HepG2 (cell line): ENCODE results near the gene TMUB1. TPM values are rescaled to one million over a fixed set of nuclear protein-coding genes. Genes with fewer than 3 reads are reported as not detected.

Experiments used
- ATF4 ChIP-seq, 2 experiments: fragments of 450-650 bp in 1 of 2; sonication (generic) in 1 of 2; formaldehyde crosslinking; IDR thresholded peaks; 2 replicates each; pipeline versions ENCODE4 v1.5.0 to v1.8.0; 2020 to 2022; ENCODE audit warnings: mild to moderate bottlenecking in 1 of 2, missing genetic modification reagents in 1 of 2
- GZF1 ChIP-seq: sonication (generic); formaldehyde crosslinking; IDR thresholded peaks from 2 replicates; pipeline ENCODE4 v1.5.1; 2020; ENCODE audit warnings: mild to moderate bottlenecking, missing genetic modification reagents
- HDAC2 ChIP-seq: sonication (generic); formaldehyde crosslinking; IDR thresholded peaks from 2 replicates; pipeline ENCODE4 v1.4.0; 2020; ENCODE audit warnings: missing genetic modification reagents
- HHEX ChIP-seq: IDR thresholded peaks from 2 replicates; pipeline ENCODE4 v1.6.1; 2016; ENCODE audit warnings: control low read depth
- HNF1B ChIP-seq: sonication (generic); formaldehyde crosslinking; IDR thresholded peaks from 2 replicates; pipeline ENCODE4 v1.5.1; 2020; ENCODE audit warnings: mild to moderate bottlenecking, moderate library complexity, missing genetic modification reagents
- KDM5B ChIP-seq: sonication (generic); formaldehyde crosslinking; IDR thresholded peaks from 2 replicates; pipeline ENCODE4 v1.4.0; 2020; ENCODE audit warnings: missing genetic modification reagents, mild to moderate bottlenecking, borderline replicate concordance
- KLF13 ChIP-seq: sonication (generic); formaldehyde crosslinking; IDR thresholded peaks from 2 replicates; pipeline ENCODE4 v1.4.0; 2020; ENCODE audit warnings: mild to moderate bottlenecking, missing genetic modification reagents
- PRPF4 ChIP-seq: fragments of 200-400 bp; formaldehyde crosslinking; IDR thresholded peaks from 2 replicates; pipeline ENCODE4 v1.6.1; 2016; ENCODE audit warnings: low read length, low read depth; ENCODE audit not compliant: poor library complexity, severe bottlenecking
- RFX5 ChIP-seq: IDR thresholded peaks from 2 replicates; pipeline ENCODE4 v1.6.1; 2011; ENCODE audit warnings: low read depth, low read length, improper control_type of control experiment
- TBX3 ChIP-seq: fragments of 450-650 bp; IDR thresholded peaks from 2 replicates; pipeline ENCODE4 v1.6.1; 2017; ENCODE audit warnings: antibody characterized with exemption, mild to moderate bottlenecking, inconsistent platforms, borderline replicate concordance
- THYN1 ChIP-seq: sonication (generic); formaldehyde crosslinking; IDR thresholded peaks from 2 replicates; pipeline ENCODE4 v1.8.1; 2023; ENCODE audit warnings: low read depth, mild to moderate bottlenecking, moderate library complexity, missing genetic modification reagents, borderline replicate concordance
- ZFP62 ChIP-seq: sonication (generic); formaldehyde crosslinking; IDR thresholded peaks from 2 replicates; pipeline ENCODE4 v1.4.0; 2020; ENCODE audit warnings: missing genetic modification reagents
- ZNF574 ChIP-seq: sonication (generic); formaldehyde crosslinking; IDR thresholded peaks from 2 replicates; pipeline ENCODE4 v1.4.0; 2020; ENCODE audit warnings: missing genetic modification reagents
- ZNF687 ChIP-seq: sonication (generic); formaldehyde crosslinking; IDR thresholded peaks from 2 replicates; pipeline ENCODE4 v1.5.1; 2020; ENCODE audit warnings: mild to moderate bottlenecking, missing genetic modification reagents, moderate library complexity
- ZNF891 ChIP-seq: sonication (generic); formaldehyde crosslinking; IDR thresholded peaks from 2 replicates; pipeline ENCODE4 v1.5.0; 2020; ENCODE audit warnings: mild to moderate bottlenecking, missing genetic modification reagents
- polyA plus RNA-seq, 8 experiments: library from polyadenylated mRNA; depleted of rRNA in 3 of 8; stranded (reverse) in 7 of 8; unstranded in 1 of 8; fragments of >200 nt; fragmentation: Illumina TruSeq in 4 of 8; extraction: Trizol in 4 of 8; gene quantifications; 2 replicates each; pipeline versions ENCODE4 v1.2.1 to v1.2.3, GENCODE V29; 2011 to 2016; ENCODE audit warnings: low read depth in 4 of 8, missing spikeins in 1 of 8, mixed read lengths in 1 of 8; ENCODE audit not compliant: insufficient read depth in 1 of 8
- total RNA-seq, 5 experiments: library from RNA; depleted of rRNA; stranded (reverse); fragments of >200 nt; fragmentation: Illumina TruSeq; extraction: Trizol; gene quantifications; 2 replicates each; pipeline ENCODE4 v1.2.3, GENCODE V29; 2016; ENCODE audit warnings: low read depth in 1 of 5
- TF ChIP-seq, protein P1 (sequence below): sonication (generic); formaldehyde crosslinking; IDR thresholded peaks from 2 replicates; pipeline ENCODE4 v1.8.0; 2022; ENCODE audit warnings: mild to moderate bottlenecking, missing genetic modification reagents; ENCODE audit not compliant: insufficient replicate concordance

Gene TMUB1
- total and polyA plus RNA-seq, 2 of the 13 experiments (the other 11 are each of a cell fraction or from before 2014, with no cell fraction given), result 44.8 to 51.6 TPM

GRCh38 chr7:151060113-151060415 lies 23.2 kb downstream of the TMUB1 start (continued):
- TF ChIP-seq ATF4 (CRISPR knock-in tag; IDR thresholded peaks at IDR 0.05), result no peak
- TF ChIP-seq ZNF687 (CRISPR knock-in tag), result peak; percentile 25; the same call in 1 of the 2 replicates
- TF ChIP-seq ZNF574, result no peak
- no peak for TF ChIP-seq RFX5
- no peak for TF ChIP-seq THYN1
- no peak for TF ChIP-seq TBX3
- TF ChIP-seq, protein P1, sequence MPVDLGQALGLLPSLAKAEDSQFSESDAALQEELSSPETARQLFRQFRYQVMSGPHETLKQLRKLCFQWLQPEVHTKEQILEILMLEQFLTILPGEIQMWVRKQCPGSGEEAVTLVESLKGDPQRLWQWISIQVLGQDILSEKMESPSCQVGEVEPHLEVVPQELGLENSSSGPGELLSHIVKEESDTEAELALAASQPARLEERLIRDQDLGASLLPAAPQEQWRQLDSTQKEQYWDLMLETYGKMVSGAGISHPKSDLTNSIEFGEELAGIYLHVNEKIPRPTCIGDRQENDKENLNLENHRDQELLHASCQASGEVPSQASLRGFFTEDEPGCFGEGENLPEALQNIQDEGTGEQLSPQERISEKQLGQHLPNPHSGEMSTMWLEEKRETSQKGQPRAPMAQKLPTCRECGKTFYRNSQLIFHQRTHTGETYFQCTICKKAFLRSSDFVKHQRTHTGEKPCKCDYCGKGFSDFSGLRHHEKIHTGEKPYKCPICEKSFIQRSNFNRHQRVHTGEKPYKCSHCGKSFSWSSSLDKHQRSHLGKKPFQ (CRISPR knock-in tag), result no peak
- no peak for TF ChIP-seq PRPF4
- no peak for TF ChIP-seq KLF13 (CRISPR knock-in tag)
- TF ChIP-seq HHEX (CRISPR knock-in tag), result no peak
- TF ChIP-seq ZFP62 (CRISPR knock-in tag), result no peak
- no peak for TF ChIP-seq HDAC2
- 0 out of 2 replicates have a peak, but pooled peaks have one; percentile 44 for TF ChIP-seq HNF1B (CRISPR knock-in tag)
- TF ChIP-seq ZNF891 (CRISPR knock-in tag), result 0 out of 2 replicates have a peak, but pooled peaks have one; percentile 21
- no peak for TF ChIP-seq GZF1 (CRISPR knock-in tag)
- no peak for TF ChIP-seq KDM5B (CRISPR knock-in tag)
